ENCODE results near the gene ZNF621. TPM values are rescaled to one million over a fixed set of nuclear protein-coding genes. Genes with fewer than 3 reads are reported as not detected.
"Not testable (repeated sequence)": the region's sequence is repeated elsewhere in the genome, so short reads cannot be mapped to it uniquely, and the experiment has no call there.

Gene ZNF621
- total and polyA plus RNA-seq, 3 donors from 2014 or later, result 17.2 to 19.7 (median 19.0) TPM

DNA sequence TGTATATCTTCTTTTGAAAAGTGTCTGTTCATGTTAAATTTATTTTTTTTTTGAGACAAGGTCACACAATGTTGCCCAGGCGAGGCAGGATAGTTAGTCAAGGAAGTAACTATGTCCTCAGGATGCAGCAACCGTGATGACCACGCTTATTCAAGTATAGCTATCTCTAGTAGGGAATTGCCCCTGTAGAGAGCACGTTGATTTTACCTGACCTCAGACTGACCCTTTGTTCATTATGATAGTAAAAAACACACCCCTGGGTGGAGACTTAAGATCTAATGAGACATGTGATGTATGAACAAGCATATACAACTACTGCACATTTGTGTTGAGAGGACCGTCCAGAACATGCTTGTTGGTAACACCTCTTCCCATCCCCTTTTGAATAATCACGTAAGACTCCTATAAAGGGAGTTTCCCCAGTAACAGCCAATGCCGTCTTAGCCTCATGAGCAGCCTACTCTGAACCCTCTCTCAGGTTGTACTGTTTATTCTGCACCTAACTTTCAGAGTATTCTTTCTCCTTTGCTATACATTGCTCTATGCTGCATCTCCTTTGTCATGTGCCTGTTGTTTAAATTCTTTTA, 32.9 kb downstream of the ZNF621 start:
- no peaks in the 10 kb centered on the region for H3K27me3 ChIP-seq
- no peak overlapping the region for H3K4me3 ChIP-seq
- TF ChIP-seq, protein P1, sequence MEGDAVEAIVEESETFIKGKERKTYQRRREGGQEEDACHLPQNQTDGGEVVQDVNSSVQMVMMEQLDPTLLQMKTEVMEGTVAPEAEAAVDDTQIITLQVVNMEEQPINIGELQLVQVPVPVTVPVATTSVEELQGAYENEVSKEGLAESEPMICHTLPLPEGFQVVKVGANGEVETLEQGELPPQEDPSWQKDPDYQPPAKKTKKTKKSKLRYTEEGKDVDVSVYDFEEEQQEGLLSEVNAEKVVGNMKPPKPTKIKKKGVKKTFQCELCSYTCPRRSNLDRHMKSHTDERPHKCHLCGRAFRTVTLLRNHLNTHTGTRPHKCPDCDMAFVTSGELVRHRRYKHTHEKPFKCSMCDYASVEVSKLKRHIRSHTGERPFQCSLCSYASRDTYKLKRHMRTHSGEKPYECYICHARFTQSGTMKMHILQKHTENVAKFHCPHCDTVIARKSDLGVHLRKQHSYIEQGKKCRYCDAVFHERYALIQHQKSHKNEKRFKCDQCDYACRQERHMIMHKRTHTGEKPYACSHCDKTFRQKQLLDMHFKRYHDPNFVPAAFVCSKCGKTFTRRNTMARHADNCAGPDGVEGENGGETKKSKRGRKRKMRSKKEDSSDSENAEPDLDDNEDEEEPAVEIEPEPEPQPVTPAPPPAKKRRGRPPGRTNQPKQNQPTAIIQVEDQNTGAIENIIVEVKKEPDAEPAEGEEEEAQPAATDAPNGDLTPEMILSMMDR (IDR thresholded peaks at IDR 0.05), result no peak
- no peak for TF ChIP-seq POLR2A (IDR thresholded peaks at IDR 0.05)
- H3K36me3 ChIP-seq (ENCODE audit: low read depth, missing control alignments), result no peaks in the 10 kb centered on the region
- no peak for DNase-seq
- WGBS, 2 donors, result 80 to 81% methylated on average over 7 of the region's 7 CpGs
- intact Hi-C loops (cut with DNase I; ENCODE audit: low total_unique reads), result no loop called here
- no peak overlapping the region for H3K27ac ChIP-seq
- H3K4me1 ChIP-seq, result no peaks in the 10 kb centered on the region
- no peaks in the 10 kb centered on the region for H3K9me3 ChIP-seq

DNA sequence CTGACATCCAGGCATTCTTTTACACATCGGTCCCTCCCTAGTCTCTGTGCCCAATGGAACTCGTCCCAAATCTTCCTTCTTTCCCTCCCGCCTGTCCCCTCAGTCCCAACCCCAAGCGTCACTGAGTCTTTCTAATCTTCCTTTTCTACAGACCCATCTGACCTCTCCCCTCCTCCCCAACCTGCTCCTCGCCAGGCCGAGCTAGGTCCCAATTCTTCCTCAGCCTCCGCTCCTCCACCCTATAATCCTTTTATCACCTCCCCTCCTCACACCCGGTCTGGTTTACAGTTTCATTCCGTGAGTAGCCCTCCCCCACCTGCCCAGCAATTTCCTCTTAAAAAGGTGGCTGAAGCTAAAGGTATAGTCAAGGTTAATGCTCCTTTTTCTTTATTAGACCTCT, 37.7 kb downstream of the ZNF621 start:
- DNase-seq; H3K4me3 ChIP-seq; H3K27me3 ChIP-seq; H3K36me3 ChIP-seq (ENCODE audit: low read depth, missing control alignments); H3K9me3 ChIP-seq; intact Hi-C loops (cut with DNase I; ENCODE audit: low total_unique reads); H3K4me1 ChIP-seq; H3K27ac ChIP-seq: not testable (repeated sequence)
- 92 to 95% methylated on average over 9 of the region's 9 CpGs for WGBS, 2 donors

DNA sequence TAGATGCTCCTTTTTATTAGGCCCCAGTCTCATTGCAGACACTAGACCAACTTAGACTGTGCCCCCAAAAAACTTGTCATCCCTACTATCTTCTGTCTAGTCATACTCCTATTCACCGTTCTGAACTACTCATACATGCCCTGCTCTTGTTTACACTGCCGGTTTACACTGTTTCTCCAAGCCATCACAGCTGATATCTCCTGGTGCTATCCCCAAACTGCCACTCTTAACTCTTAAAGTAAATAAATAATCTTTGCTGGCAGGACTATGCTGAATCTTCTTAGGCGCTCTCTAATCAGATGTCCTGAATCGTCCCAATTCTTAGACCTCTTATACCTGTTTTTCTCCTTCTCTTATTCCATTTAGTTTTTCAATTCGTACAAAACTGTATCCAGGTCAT, 40.9 kb downstream of the ZNF621 start:
- H3K9me3 ChIP-seq; H3K36me3 ChIP-seq (ENCODE audit: low read depth, missing control alignments); H3K4me1 ChIP-seq; H3K27ac ChIP-seq; intact Hi-C loops (cut with DNase I; ENCODE audit: low total_unique reads); H3K4me3 ChIP-seq; DNase-seq; H3K27me3 ChIP-seq: not testable (repeated sequence)
- WGBS, 2 donors, result 89 to 91% methylated on average over 5 of the region's 5 CpGs

DNA sequence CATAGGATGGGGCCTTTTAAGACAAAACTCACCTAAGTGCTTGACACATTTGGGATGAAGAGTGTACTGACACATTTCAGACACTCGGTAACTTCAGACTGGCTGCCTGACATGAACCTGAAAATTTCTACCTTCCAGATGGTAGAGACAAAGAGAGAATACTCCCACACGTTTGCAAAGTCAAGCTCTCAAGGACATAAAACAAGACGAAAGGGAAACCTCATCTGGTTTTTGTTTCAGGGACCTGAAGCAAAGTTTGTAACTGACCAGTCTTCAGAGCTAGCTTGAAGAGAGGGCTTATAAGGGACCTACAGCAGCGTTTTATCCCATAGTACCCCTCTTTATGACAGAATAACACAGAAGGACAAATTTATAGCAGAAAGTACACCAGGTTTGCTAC, 41.9 kb downstream of the ZNF621 start:
- Histone ChIP-seq H3K4me1 (no peaks in the 10 kb centered on the region), H3K9me3 (no peaks in the 10 kb centered on the region), H3K36me3 (ENCODE audit: low read depth, missing control alignments) (no peaks in the 10 kb centered on the region), H3K27me3 (no peaks in the 10 kb centered on the region), H3K4me3 (no peak overlapping the region), H3K27ac (no peak overlapping the region)
- intact Hi-C loops (cut with DNase I; ENCODE audit: low total_unique reads), result no loop called here
- 46 to 48% methylated on average over 4 of the region's 4 CpGs for WGBS, 2 donors
- no peak for DNase-seq
- no peak for TF ChIP-seq POLR2A (IDR thresholded peaks at IDR 0.05)
- TF ChIP-seq, protein P1 (IDR thresholded peaks at IDR 0.05), result no peak

DNA sequence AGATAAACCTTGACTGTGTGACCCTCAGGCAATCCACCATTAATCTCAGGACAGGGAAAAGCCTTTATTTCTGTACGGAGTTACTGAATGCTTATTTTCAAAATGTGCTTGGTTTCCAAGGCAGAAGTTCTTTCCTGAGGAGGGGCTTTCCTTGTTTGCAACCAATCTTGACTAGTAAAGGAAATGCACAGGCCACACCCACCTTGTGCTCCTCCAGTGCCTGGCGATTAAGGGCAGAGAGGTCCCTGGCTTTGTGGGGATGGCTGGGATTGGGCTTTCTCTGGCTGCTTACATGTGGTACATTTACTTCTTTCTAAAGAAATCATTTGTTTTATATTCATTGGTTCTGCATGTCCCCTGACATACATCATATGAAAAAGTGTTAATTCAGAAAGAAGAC, 47.8 kb downstream of the ZNF621 start:
- Histone ChIP-seq H3K4me1 (no peaks in the 10 kb centered on the region), H3K27me3 (no peaks in the 10 kb centered on the region), H3K27ac (no peak overlapping the region), H3K36me3 (ENCODE audit: low read depth, missing control alignments) (no peaks in the 10 kb centered on the region), H3K4me3 (no peak overlapping the region), H3K9me3 (no peaks in the 10 kb centered on the region)
- intact Hi-C loops (cut with DNase I; ENCODE audit: low total_unique reads), result no loop called here
- 65 to 71% methylated on average over 2 of the region's 2 CpGs for WGBS, 2 donors
- DNase-seq, result no peak
- TF ChIP-seq, protein P1 (IDR thresholded peaks at IDR 0.05), result no peak
- TF ChIP-seq POLR2A (IDR thresholded peaks at IDR 0.05), result no peak

DNA sequence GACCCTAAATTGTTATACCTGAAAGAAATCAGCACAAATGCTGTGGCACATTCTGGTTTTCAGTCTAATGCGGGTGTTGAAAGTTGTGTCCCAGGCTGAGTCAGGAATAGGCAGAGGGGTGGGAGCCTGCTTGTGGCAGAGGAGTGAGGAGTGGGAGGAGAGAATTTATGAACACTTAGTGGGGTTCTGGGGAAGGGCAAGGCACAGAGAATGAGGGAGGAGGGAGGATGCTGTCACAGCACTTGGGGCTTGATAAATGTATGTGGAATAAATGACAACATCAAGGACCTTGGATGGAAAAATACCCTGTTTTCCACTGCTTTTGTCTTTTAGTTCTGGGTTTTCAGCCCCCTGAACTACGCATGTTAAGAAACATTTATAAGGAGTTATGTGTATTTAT, 49.3 kb downstream of the ZNF621 start:
- DNase-seq, result no peak
- no peaks in the 10 kb centered on the region for H3K27me3 ChIP-seq
- WGBS, 2 donors, result 91 to 93% methylated on average over 2 of the region's 2 CpGs
- intact Hi-C loops (cut with DNase I; ENCODE audit: low total_unique reads), result no loop called here
- TF ChIP-seq, protein P1 (IDR thresholded peaks at IDR 0.05), result no peak
- no peak for TF ChIP-seq POLR2A (IDR thresholded peaks at IDR 0.05)
- no peak overlapping the region for H3K4me3 ChIP-seq
- H3K36me3 ChIP-seq (ENCODE audit: low read depth, missing control alignments), result no peaks in the 10 kb centered on the region
- H3K9me3 ChIP-seq, result no peaks in the 10 kb centered on the region
- H3K27ac ChIP-seq, result no peak overlapping the region
- H3K4me1 ChIP-seq, result no peaks in the 10 kb centered on the region
